A673 (cell line): ENCODE data around the gene RALGPS1. TPM values are rescaled to one million over a fixed set of nuclear protein-coding genes. Genes with fewer than 3 reads are reported as not detected.

Experiments used
- BruUV-seq: library from RNA; stranded (reverse); fragments of 400-500 nt; replicated peaks from 2 replicates; lab custom pipeline; 2021; lab: Mats Ljungman, UMichigan
- CTCF ChIA-PET: fragments of 300-600 bp; sonication (Branson Sonifier 250); formaldehyde crosslinking; loops from one replicate; lab custom pipeline; 2022; ENCODE audit warnings: antibody characterized with exemption; lab: Charles Lee
- POLR2A ChIA-PET: fragments of 300-600 bp; sonication (Branson Sonifier 250); formaldehyde crosslinking; loops from one replicate; lab custom pipeline; 2022; ENCODE audit warnings: antibody characterized with exemption; ENCODE audit not compliant: low non-redundant PET; lab: Charles Lee
- DNase-seq: peaks from one replicate; pipeline ENCODE4 v3.0.0-alpha.2; 2015; ENCODE audit warnings: low spot score
- H3K27ac ChIP-seq: fragments of 200-600 bp; sonication (generic); 2 replicates; pipeline ENCODE4 v1.5.1; 2016; ENCODE audit warnings: mixed run types, low read depth, mild to moderate bottlenecking, mixed read lengths, antibody characterized with exemption, low read length; ENCODE audit not compliant: poor library complexity, severe bottlenecking
- H3K27me3 ChIP-seq: fragments of 200-600 bp; sonication (generic); replicated peaks from 2 replicates; pipeline ENCODE4 v1.6.1; 2017; ENCODE audit warnings: mixed run types, low read depth, mild to moderate bottlenecking, mixed read lengths, antibody characterized with exemption, low read length; ENCODE audit not compliant: insufficient read depth, poor library complexity
- H3K36me3 ChIP-seq: fragments of 200-600 bp; sonication (generic); 2 replicates; pipeline ENCODE4 v1.6.1; 2016; ENCODE audit warnings: mixed run types, mild to moderate bottlenecking, mixed read lengths, antibody characterized with exemption, low read length; ENCODE audit not compliant: insufficient read depth, poor library complexity, severe bottlenecking
- H3K4me1 ChIP-seq: fragments of 200-600 bp; sonication (generic); 2 replicates; pipeline ENCODE4 v1.6.1; 2017; ENCODE audit warnings: mixed run types, mild to moderate bottlenecking, mixed read lengths, antibody characterized with exemption, low read length; ENCODE audit not compliant: insufficient read depth, poor library complexity, severe bottlenecking
- H3K4me3 ChIP-seq: fragments of 200-600 bp; sonication (generic); 2 replicates; pipeline ENCODE4 v1.5.1; 2016; ENCODE audit warnings: low read depth, mixed run types, mild to moderate bottlenecking, mixed read lengths, low read length; ENCODE audit not compliant: poor library complexity, severe bottlenecking
- H3K9me3 ChIP-seq: fragments of 200-600 bp; sonication (generic); 2 replicates; pipeline ENCODE4 v1.6.1; 2016; ENCODE audit warnings: mixed run types, low read depth, mild to moderate bottlenecking, mixed read lengths, antibody characterized with exemption, low read length; ENCODE audit not compliant: poor library complexity, severe bottlenecking
- EZH2 ChIP-seq: fragments of 200-600 bp; sonication (generic); IDR thresholded peaks from 2 replicates; pipeline ENCODE4 v1.6.1; 2017; ENCODE audit warnings: borderline replicate concordance, low read depth, mild to moderate bottlenecking, mixed read lengths, antibody characterized with exemption, low read length; ENCODE audit not compliant: poor library complexity, severe bottlenecking
- intact Hi-C: fragments of 100-400 bp; cut with micrococcal nuclease; formaldehyde crosslinking; loops from one replicate; pipeline ENCODE4 v1.10.0; 2022; ENCODE audit not compliant: unreplicated experiment
- total RNA-seq: library from RNA; stranded (reverse); gene quantifications from 2 replicates; pipeline ENCODE4 v1.2.3, GENCODE V29; 2021
- TF ChIP-seq, protein P1 (sequence below): fragments of 300-800, 200-600 bp; sonication (generic); conservative IDR thresholded peaks from 2 replicates; pipeline ENCODE4 v1.5.1; 2017; ENCODE audit warnings: low read depth, mild to moderate bottlenecking, antibody characterized with exemption, low read length, moderate library complexity, mixed read lengths

Gene RALGPS1
- total RNA-seq, 1 experiment from 2014 or later: 3.9 TPM

DNA sequence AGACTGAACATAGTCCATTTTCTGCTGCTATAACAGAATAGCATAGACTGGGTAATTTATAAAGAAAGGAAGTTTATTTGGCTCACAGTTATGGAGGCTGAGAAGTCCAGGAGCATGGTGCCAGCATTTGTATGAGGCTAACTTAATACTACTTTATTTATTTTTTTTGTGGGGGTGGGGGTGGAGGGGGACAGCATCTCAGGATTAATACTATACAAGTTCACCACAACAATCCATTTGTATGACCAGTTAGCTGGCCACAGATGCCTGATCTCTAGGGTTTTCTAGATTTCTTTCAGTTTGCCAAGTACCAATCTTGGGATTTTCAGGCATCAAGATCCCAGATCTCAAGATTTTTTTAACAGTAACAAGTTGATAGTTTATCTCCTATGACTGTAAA, 187.6 kb downstream of the RALGPS1 start:
- no peak overlapping the region for H3K4me3 ChIP-seq
- CTCF ChIA-PET: no interaction called here
- TF ChIP-seq EZH2: no peak
- TF ChIP-seq, protein P1, sequence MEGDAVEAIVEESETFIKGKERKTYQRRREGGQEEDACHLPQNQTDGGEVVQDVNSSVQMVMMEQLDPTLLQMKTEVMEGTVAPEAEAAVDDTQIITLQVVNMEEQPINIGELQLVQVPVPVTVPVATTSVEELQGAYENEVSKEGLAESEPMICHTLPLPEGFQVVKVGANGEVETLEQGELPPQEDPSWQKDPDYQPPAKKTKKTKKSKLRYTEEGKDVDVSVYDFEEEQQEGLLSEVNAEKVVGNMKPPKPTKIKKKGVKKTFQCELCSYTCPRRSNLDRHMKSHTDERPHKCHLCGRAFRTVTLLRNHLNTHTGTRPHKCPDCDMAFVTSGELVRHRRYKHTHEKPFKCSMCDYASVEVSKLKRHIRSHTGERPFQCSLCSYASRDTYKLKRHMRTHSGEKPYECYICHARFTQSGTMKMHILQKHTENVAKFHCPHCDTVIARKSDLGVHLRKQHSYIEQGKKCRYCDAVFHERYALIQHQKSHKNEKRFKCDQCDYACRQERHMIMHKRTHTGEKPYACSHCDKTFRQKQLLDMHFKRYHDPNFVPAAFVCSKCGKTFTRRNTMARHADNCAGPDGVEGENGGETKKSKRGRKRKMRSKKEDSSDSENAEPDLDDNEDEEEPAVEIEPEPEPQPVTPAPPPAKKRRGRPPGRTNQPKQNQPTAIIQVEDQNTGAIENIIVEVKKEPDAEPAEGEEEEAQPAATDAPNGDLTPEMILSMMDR: no peak
- H3K36me3 ChIP-seq: no peaks in the 10 kb centered on the region
- no TSS peak for BruUV-seq
- no peaks in the 10 kb centered on the region for H3K27me3 ChIP-seq
- DNase-seq: no peak
- H3K27ac ChIP-seq: no peak overlapping the region
- no peaks in the 10 kb centered on the region for H3K4me1 ChIP-seq
- intact Hi-C loops: no loop called here
- H3K9me3 ChIP-seq: no peaks in the 10 kb centered on the region
- POLR2A ChIA-PET: no interaction called here

DNA sequence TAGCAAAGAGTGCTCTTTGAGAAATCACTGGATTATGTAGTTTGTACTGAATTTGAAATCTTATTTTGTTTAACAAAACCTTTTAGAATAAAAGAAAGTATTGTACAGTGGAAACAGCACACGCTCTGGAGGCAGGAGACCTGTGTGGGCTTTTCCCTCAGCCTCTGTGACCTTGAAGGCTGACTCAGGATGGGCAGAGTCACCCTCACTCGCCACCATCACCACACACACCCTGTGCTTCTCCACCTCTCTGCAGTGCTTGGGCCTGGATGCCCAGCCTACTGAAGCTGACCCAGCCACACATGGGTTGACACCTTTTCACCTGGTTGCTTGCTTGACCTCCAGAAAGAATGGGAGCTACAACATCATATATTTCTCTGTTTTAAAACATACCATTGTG, 188.2 kb downstream of the RALGPS1 start:
- no peak overlapping the region for H3K4me3 ChIP-seq
- ChIA-PET CTCF (no interaction called here), POLR2A (no interaction called here)
- H3K27me3 ChIP-seq: no peaks in the 10 kb centered on the region
- H3K27ac ChIP-seq: no peak overlapping the region
- no peaks in the 10 kb centered on the region for H3K36me3 ChIP-seq
- BruUV-seq: no TSS peak
- DNase-seq: no peak
- no peaks in the 10 kb centered on the region for H3K9me3 ChIP-seq
- H3K4me1 ChIP-seq: no peaks in the 10 kb centered on the region
- intact Hi-C loops: no loop called here
- TF ChIP-seq, protein P1: no peak
- TF ChIP-seq EZH2: no peak

DNA sequence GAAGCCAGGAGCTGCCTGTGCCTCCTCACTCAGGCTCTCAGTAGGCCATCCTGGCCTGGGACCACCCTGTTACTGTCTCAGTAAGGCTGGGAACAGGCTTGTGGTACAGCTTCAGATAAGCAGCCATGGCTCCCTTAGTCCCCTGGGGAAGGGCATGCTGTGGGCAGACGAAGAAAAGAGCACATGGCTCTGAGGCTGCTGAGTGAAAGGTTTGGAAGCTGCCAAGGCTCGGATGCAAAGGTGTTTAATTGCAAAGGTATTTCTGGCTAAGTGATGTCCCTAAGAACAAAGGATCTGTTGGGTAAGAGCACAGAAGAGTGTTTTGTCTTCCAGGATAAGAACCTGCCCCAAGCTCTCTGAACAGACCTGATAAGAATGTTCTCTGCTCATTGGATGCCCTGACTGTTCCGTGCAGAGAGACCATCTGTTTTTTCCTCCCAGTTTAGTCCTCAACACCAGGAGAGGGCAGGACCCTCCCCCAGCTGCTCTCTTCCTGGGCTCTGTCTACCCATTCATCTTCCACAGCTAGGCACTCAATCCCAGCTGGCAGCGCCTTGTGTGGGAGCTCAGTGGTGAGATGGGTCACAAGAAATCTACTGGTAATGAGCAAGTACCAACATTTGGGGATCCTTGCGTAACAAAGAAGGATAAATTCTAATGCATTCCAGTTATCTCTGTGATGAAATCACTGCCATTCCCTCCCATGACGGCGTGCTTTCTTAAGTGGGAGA, 190.2 kb downstream of the RALGPS1 start:
- H3K4me1 ChIP-seq: no peaks in the 10 kb centered on the region
- intact Hi-C loops: no loop called here
- no peak overlapping the region for H3K4me3 ChIP-seq
- H3K9me3 ChIP-seq: no peaks in the 10 kb centered on the region
- POLR2A ChIA-PET: no interaction called here
- H3K27ac ChIP-seq: no peak overlapping the region
- CTCF ChIA-PET: no interaction called here
- no peaks in the 10 kb centered on the region for H3K36me3 ChIP-seq
- no peaks in the 10 kb centered on the region for H3K27me3 ChIP-seq
- no TSS peak for BruUV-seq
- TF ChIP-seq, protein P1: no peak
- no peak for TF ChIP-seq EZH2
- no peak for DNase-seq
